Measurements from ENCODE around the gene HOXD8.

DNA sequence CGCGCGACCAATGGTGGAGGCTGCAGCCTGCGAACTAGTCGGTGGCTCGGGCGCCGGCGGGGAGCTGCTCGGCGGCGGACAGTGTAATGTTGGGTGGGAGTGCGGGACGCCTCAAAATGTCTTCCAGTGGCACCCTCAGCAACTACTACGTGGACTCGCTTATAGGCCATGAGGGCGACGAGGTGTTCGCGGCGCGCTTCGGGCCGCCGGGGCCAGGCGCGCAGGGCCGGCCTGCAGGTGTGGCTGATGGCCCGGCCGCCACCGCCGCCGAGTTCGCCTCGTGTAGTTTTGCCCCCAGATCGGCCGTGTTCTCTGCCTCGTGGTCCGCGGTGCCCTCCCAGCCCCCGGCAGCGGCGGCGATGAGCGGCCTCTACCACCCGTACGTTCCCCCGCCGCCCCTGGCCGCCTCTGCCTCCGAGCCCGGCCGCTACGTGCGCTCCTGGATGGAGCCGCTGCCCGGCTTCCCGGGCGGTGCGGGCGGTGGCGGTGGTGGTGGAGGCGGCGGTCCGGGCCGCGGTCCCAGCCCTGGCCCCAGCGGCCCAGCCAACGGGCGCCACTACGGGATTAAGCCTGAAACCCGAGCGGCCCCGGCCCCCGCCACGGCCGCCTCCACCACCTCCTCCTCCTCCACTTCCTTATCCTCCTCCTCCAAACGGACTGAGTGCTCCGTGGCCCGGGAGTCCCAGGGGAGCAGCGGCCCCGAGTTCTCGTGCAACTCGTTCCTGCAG is 6.7 kb upstream of the HOXD8 start, which contains the start of gene HOXD9:
- TF ChIP-seq, protein P1, sequence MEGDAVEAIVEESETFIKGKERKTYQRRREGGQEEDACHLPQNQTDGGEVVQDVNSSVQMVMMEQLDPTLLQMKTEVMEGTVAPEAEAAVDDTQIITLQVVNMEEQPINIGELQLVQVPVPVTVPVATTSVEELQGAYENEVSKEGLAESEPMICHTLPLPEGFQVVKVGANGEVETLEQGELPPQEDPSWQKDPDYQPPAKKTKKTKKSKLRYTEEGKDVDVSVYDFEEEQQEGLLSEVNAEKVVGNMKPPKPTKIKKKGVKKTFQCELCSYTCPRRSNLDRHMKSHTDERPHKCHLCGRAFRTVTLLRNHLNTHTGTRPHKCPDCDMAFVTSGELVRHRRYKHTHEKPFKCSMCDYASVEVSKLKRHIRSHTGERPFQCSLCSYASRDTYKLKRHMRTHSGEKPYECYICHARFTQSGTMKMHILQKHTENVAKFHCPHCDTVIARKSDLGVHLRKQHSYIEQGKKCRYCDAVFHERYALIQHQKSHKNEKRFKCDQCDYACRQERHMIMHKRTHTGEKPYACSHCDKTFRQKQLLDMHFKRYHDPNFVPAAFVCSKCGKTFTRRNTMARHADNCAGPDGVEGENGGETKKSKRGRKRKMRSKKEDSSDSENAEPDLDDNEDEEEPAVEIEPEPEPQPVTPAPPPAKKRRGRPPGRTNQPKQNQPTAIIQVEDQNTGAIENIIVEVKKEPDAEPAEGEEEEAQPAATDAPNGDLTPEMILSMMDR (IDR thresholded peaks at IDR 0.05): no peak
- TF ChIP-seq POLR2A (IDR thresholded peaks at IDR 0.05): no peak

Measured in testis (tissue), 2 donors.